ENCODE data around the gene SERPINC1. TPM values are rescaled to one million over a fixed set of nuclear protein-coding genes. Genes with fewer than 3 reads are reported as not detected.

The SERPINC1 gene
- total RNA-seq, 4 donors from 2014 or later, result not detected

GRCh38 chr1:173876732-173877131, 40.4 kb downstream of the SERPINC1 start:
- no peaks in the 10 kb centered on the region for H3K27me3 ChIP-seq
- 86 to 92% methylated on average over 4 to 5 of the region's 5 CpGs for WGBS, 2 donors (ENCODE audit: low coverage in 1 of 2)
- no peak overlapping the region for H3K4me3 ChIP-seq
- H3K27ac ChIP-seq, result no peak overlapping the region
- H3K36me3 ChIP-seq, result peaks cover 0 to 84% of the 10 kb centered on the region in 2 donors
- ATAC-seq, result no peak
- no peaks in the 10 kb centered on the region for H3K9me3 ChIP-seq
- TF ChIP-seq EP300 (IDR thresholded peaks at IDR 0.05), result no peak
- H3K4me1 ChIP-seq, result peaks cover 0 to 3% (median 0%) of the 10 kb centered on the region in 3 donors

DNA sequence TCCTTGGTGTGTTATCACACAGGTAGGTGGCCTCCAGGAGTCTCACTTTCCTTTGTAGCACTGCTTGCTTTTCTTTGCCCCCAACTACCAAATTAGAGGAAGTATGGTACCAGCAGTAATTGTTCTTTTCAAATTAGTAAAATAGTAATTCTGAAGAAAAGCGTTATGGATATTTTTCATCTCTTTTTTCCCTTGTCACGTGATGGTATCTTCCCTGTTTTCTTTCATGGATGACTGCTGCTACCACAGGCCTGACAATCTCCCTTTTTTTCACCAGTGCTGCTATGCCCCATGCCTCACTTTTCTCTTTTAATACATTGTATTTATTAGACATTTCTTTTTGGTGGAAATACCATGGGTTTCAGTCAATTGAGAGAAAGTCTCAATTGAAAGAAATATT, 45.6 kb downstream of the SERPINC1 start:
- Histone ChIP-seq H3K36me3 (peaks cover 0 to 52% of the 10 kb centered on the region in 2 donors), H3K27ac (no peak overlapping the region)
- 79 to 90% methylated on average over 2 of the region's 2 CpGs for WGBS, 2 donors (ENCODE audit: low coverage in 1 of 2)

DNA sequence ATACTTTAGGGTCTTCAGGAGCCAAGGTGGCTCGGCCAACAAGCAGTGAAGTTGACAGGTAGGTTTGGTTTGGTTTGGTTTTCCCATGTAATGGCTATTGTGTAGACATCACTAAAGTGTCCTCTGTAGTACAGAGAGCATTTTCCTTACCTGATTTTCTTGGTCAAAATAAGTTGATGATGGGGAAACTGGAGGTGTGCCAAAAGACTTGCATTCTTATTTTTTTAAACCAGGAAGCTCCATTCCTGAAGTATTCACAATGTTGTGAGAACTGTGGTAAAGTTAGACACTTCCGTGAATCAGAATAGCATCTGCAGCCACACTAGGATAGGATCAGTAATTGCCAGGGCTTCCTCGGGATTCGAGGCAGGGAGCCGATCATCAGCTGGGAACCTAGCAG, 46.0 kb downstream of the SERPINC1 start:
- no peaks in the 10 kb centered on the region for H3K27me3 ChIP-seq
- no peak overlapping the region for H3K4me3 ChIP-seq
- ATAC-seq, result no peak
- 79 to 90% methylated on average over 2 to 4 of the region's 5 CpGs for WGBS, 2 donors (ENCODE audit: low coverage in 1 of 2)
- H3K36me3 ChIP-seq, result peaks cover 0 to 52% of the 10 kb centered on the region in 2 donors
- peaks cover 0 to 42% (median 7%) of the 10 kb centered on the region in 3 donors for H3K4me1 ChIP-seq
- TF ChIP-seq, protein P1, sequence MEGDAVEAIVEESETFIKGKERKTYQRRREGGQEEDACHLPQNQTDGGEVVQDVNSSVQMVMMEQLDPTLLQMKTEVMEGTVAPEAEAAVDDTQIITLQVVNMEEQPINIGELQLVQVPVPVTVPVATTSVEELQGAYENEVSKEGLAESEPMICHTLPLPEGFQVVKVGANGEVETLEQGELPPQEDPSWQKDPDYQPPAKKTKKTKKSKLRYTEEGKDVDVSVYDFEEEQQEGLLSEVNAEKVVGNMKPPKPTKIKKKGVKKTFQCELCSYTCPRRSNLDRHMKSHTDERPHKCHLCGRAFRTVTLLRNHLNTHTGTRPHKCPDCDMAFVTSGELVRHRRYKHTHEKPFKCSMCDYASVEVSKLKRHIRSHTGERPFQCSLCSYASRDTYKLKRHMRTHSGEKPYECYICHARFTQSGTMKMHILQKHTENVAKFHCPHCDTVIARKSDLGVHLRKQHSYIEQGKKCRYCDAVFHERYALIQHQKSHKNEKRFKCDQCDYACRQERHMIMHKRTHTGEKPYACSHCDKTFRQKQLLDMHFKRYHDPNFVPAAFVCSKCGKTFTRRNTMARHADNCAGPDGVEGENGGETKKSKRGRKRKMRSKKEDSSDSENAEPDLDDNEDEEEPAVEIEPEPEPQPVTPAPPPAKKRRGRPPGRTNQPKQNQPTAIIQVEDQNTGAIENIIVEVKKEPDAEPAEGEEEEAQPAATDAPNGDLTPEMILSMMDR (IDR thresholded peaks at IDR 0.05), result no peak
- TF ChIP-seq POLR2A (IDR thresholded peaks at IDR 0.05) (no peak), POLR2AphosphoS5 (IDR thresholded peaks at IDR 0.05) (no peak), EP300 (IDR thresholded peaks at IDR 0.05) (no peak)
- H3K27ac ChIP-seq, result no peak overlapping the region
- no peaks in the 10 kb centered on the region for H3K9me3 ChIP-seq

More for the DNA sequence above, 45.6 kb downstream of the SERPINC1 start:
- no peak for ATAC-seq
- Histone ChIP-seq H3K4me3 (no peak overlapping the region), H3K4me1 (peaks cover 0 to 38% (median 4%) of the 10 kb centered on the region in 3 donors), H3K27me3 (no peaks in the 10 kb centered on the region), H3K9me3 (no peaks in the 10 kb centered on the region)
- TF ChIP-seq POLR2AphosphoS5 (IDR thresholded peaks at IDR 0.05) (no peak), EP300 (IDR thresholded peaks at IDR 0.05) (no peak), POLR2A (IDR thresholded peaks at IDR 0.05) (no peak)
- TF ChIP-seq, protein P1 (IDR thresholded peaks at IDR 0.05), result no peak

DNA sequence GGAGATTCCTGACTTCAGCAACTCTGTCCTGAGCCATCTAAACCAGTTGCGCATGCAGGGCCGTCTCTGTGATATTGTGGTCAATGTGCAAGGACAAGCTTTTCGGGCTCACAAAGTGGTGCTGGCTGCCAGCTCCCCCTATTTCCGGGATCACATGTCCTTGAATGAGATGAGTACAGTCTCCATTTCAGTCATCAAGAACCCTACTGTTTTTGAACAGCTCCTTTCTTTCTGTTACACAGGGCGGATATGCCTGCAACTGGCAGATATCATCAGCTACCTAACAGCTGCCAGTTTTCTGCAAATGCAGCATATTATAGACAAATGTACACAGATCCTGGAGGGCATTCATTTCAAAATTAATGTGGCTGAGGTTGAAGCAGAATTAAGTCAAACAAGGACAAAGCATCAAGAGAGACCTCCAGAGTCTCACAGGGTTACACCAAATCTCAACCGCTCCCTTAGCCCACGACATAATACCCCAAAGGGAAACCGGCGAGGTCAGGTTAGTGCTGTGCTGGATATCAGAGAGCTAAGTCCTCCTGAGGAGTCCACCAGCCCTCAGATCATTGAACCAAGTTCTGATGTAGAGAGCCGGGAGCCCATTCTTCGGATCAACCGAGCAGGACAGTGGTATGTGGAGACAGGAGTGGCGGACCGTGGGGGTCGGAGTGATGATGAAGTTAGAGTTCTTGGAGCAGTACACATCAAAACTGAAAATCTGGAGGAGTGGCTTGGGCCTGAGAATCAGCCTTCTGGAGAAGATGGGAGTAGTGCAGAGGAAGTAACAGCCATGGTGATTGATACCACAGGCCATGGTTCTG, 46.7 kb downstream of the SERPINC1 start:
- peaks cover 0 to 48% (median 7%) of the 10 kb centered on the region in 3 donors for H3K4me1 ChIP-seq
- peaks cover 0 to 52% of the 10 kb centered on the region in 2 donors for H3K36me3 ChIP-seq
- ATAC-seq, result no peak
- H3K27me3 ChIP-seq, result no peaks in the 10 kb centered on the region
- TF ChIP-seq POLR2A (IDR thresholded peaks at IDR 0.05) (no peak), EP300 (IDR thresholded peaks at IDR 0.05) (no peak), POLR2AphosphoS5 (IDR thresholded peaks at IDR 0.05) (no peak)
- TF ChIP-seq, protein P1 (IDR thresholded peaks at IDR 0.05), result no peak
- H3K4me3 ChIP-seq, result no peak overlapping the region
- 80 to 81% methylated on average over 5 to 10 of the region's 15 CpGs for WGBS, 2 donors (ENCODE audit: low coverage in 1 of 2)
- H3K27ac ChIP-seq, result peak overlapping the region in 1 of 4 donors; percentile 97
- H3K9me3 ChIP-seq, result no peaks in the 10 kb centered on the region

- H3K36me3 ChIP-seq, result peaks cover 0 to 52% of the 10 kb centered on the region in 2 donors
- WGBS, 2 donors (ENCODE audit: low coverage in 1 of 2), result 0 to 2% methylated on average over 5 of the region's 5 CpGs
- no peak for ATAC-seq
- no peaks in the 10 kb centered on the region for H3K27me3 ChIP-seq
- H3K27ac ChIP-seq, result peak overlapping the region; percentile 71 to 97 (median 92)
- peak overlapping the region; percentile 74 to 89 for H3K4me3 ChIP-seq
- H3K4me1 ChIP-seq, result peaks cover 0 to 60% (median 7%) of the 10 kb centered on the region in 3 donors
- TF ChIP-seq EP300 (IDR thresholded peaks at IDR 0.05), result no peak
- TF ChIP-seq POLR2A (IDR thresholded peaks at IDR 0.05), result no peak
- H3K9me3 ChIP-seq, result no peaks in the 10 kb centered on the region
Measured at GRCh38 chr1:173869021-173869359, 48.1 kb downstream of the SERPINC1 start.
